HepG2 (cell line): ENCODE data around the gene ZNF169. TPM values are rescaled to one million over a fixed set of nuclear protein-coding genes. Genes with fewer than 3 reads are reported as not detected.
"Not testable (repeated sequence)": the region's sequence is repeated elsewhere in the genome, so short reads cannot be mapped to it uniquely, and the experiment has no call there.

Experiments used
- ATAC-seq: fragments of 200-7000 bp; cut with Tn5 transposase; 3 replicates; pipeline ENCODE4 v1.9.1; 2020; ENCODE audit warnings: mild to moderate bottlenecking, moderate library complexity
- BruUV-seq: library from RNA; stranded (reverse); fragments of 400-500 nt; replicated peaks from 2 replicates; lab custom pipeline; 2021; lab: Mats Ljungman, UMichigan
- CTCF ChIA-PET: fragments of 300-600 bp; formaldehyde crosslinking; extraction: SDS; loops from one replicate; lab custom pipeline; 2021; ENCODE audit warnings: low total read pairs, inconsistent platforms, low intra/inter-chr PET ratio; lab: Yijun Ruan, JAX
- POLR2A ChIA-PET: fragments of 350-600 bp; sonication (Branson Sonifier 250); formaldehyde crosslinking; loops from one replicate; lab custom pipeline; 2020; ENCODE audit warnings: antibody characterized with exemption, inconsistent platforms; lab: Yijun Ruan, JAX
- DNase-seq: peaks from one replicate; pipeline ENCODE4 v3.0.0-alpha.2; 2015; ENCODE audit warnings: low spot score
- FAIRE-seq: peaks from 3 replicates; lab custom pipeline; 2011; peaks lifted over from hg19 to GRCh38; lab: Jason Lieb, UNC
- H2AFZ ChIP-seq: one replicate; pipeline ENCODE4 v1.6.1; 2011; ENCODE audit warnings: low read length, inconsistent platforms
- H3K27ac ChIP-seq: fragments of 300-600 bp; 3 replicates; pipeline ENCODE4 v1.8.0; 2011; ENCODE audit warnings: mixed run types, mild to moderate bottlenecking, mixed read lengths, low read length, inconsistent platforms; ENCODE audit not compliant: insufficient read depth; ENCODE audit errors: extremely low read length
- H3K27me3 ChIP-seq, 2 experiments: fragments of 200-600 bp in 1 of 2; 2 replicates in 1 of 2; 3 replicates in 1 of 2; pipeline versions ENCODE4 v1.6.0 to v1.8.0; 2011; ENCODE audit warnings: low read length in 2 of 2, mild to moderate bottlenecking in 2 of 2, moderate library complexity in 2 of 2, inconsistent platforms in 1 of 2; ENCODE audit not compliant: insufficient read depth in 2 of 2, control insufficient read depth in 1 of 2
- H3K36me3 ChIP-seq, 2 experiments: fragments of 200-600 bp in 1 of 2; replicated peaks in 1 of 2; 2 replicates in 1 of 2; 3 replicates in 1 of 2; pipeline versions ENCODE4 v1.5.1 to v1.8.0; 2011; ENCODE audit warnings: low read length in 2 of 2, inconsistent platforms in 1 of 2; ENCODE audit not compliant: insufficient read depth in 2 of 2, control insufficient read depth in 1 of 2
- H3K4me1 ChIP-seq: 2 replicates; pipeline ENCODE4 v1.5.1; 2012; ENCODE audit warnings: low read length, inconsistent platforms; ENCODE audit not compliant: insufficient read depth
- H3K4me2 ChIP-seq: 2 replicates; pipeline ENCODE4 v1.6.0; 2011; ENCODE audit warnings: low read depth, low read length, inconsistent platforms
- H3K4me3 ChIP-seq, 3 experiments: fragments of 200-600 bp in 1 of 3; sonication (generic), shearing (Covaris generic) in 1 of 3; replicated peaks in 1 of 3; 2 replicates each; pipeline ENCODE4 v1.5.1; 2011 to 2016; ENCODE audit warnings: low read length in 3 of 3, inconsistent platforms in 2 of 3, low read depth in 2 of 3, mild to moderate bottlenecking in 2 of 3, control low read depth in 1 of 3, mixed read lengths in 1 of 3; ENCODE audit not compliant: insufficient read depth in 1 of 3
- H3K79me2 ChIP-seq: one replicate; pipeline ENCODE4 v1.6.1; 2011; ENCODE audit warnings: low read length, inconsistent platforms; ENCODE audit not compliant: insufficient read depth
- H3K9ac ChIP-seq: 2 replicates; pipeline ENCODE4 v1.6.0; 2011; ENCODE audit warnings: mild to moderate bottlenecking, low read depth, low read length, inconsistent platforms; ENCODE audit not compliant: insufficient read depth
- H3K9me3 ChIP-seq: 2 replicates; pipeline ENCODE4 v1.5.1; 2012; ENCODE audit warnings: mild to moderate bottlenecking, low read length
- H4K20me1 ChIP-seq: 2 replicates; pipeline ENCODE4 v1.6.0; 2011; ENCODE audit warnings: inconsistent platforms, mild to moderate bottlenecking, low read length, moderate library complexity; ENCODE audit not compliant: insufficient read depth
- ELF3 ChIP-seq: IDR thresholded peaks from 2 replicates; pipeline ENCODE4 v1.6.1; 2016; ENCODE audit warnings: missing genetic modification reagents, missing compliant biosample characterization
- NFE2L1 ChIP-seq: sonication (generic); formaldehyde crosslinking; IDR thresholded peaks from 2 replicates; pipeline ENCODE4 v1.4.0; 2020; ENCODE audit warnings: missing genetic modification reagents, mild to moderate bottlenecking, borderline replicate concordance
- TFDP1 ChIP-seq: IDR thresholded peaks from 2 replicates; pipeline ENCODE4 v1.6.1; 2016; ENCODE audit warnings: missing compliant biosample characterization, missing genetic modification reagents, borderline replicate concordance
- WGBS: methylation state at CpG from one replicate; pipeline ENCODE4 v1.1.6; 2017; ENCODE audit warnings: low lambda C conversion rate; 5-methylcytosine and 5-hydroxymethylcytosine counted together
- in situ Hi-C: cut with HindIII; loops from 2 replicates; pipeline ENCODE4 v1.10.0; 2017; ENCODE audit warnings: low pct_unique_long_range_greater_than_20kb; ENCODE audit not compliant: extremely low pct_ligation_motif_present
- intact Hi-C: fragments of 100-400 bp; cut with micrococcal nuclease; formaldehyde crosslinking; loops from one replicate; pipeline ENCODE4 v1.10.0; 2022; ENCODE audit not compliant: unreplicated experiment
- polyA plus RNA-seq, 8 experiments: library from polyadenylated mRNA; depleted of rRNA in 3 of 8; stranded (reverse) in 7 of 8; unstranded in 1 of 8; fragments of >200 nt; fragmentation: Illumina TruSeq in 4 of 8; extraction: Trizol in 4 of 8; gene quantifications; 2 replicates each; pipeline versions ENCODE4 v1.2.1 to v1.2.3, GENCODE V29; 2011 to 2016; ENCODE audit warnings: low read depth in 4 of 8, missing spikeins in 1 of 8, mixed read lengths in 1 of 8; ENCODE audit not compliant: insufficient read depth in 1 of 8
- total RNA-seq, 5 experiments: library from RNA; depleted of rRNA; stranded (reverse); fragments of >200 nt; fragmentation: Illumina TruSeq; extraction: Trizol; gene quantifications; 2 replicates each; pipeline ENCODE4 v1.2.3, GENCODE V29; 2016; ENCODE audit warnings: low read depth in 1 of 5
- TF ChIP-seq, protein P1 (sequence below): sonication (generic); formaldehyde crosslinking; IDR thresholded peaks from 2 replicates; pipeline ENCODE4 v1.4.0; 2020; ENCODE audit warnings: missing genetic modification reagents

Gene ZNF169
- total and polyA plus RNA-seq, 2 of the 13 experiments (the other 11 are each of a cell fraction or from before 2014, with no cell fraction given): 2.1 to 6.3 TPM

- no peaks in the 10 kb centered on the region for H3K36me3 ChIP-seq
- no peak for ATAC-seq
- no peak for DNase-seq
- H3K79me2 ChIP-seq: no peaks in the 10 kb centered on the region
- H3K4me2 ChIP-seq: no peak overlapping the region
- intact Hi-C loops (no loop called here), in situ Hi-C loops (no loop called here)
- BruUV-seq: no TSS peak
- no peak overlapping the region for H2AFZ ChIP-seq
- no peaks in the 10 kb centered on the region for H3K27me3 ChIP-seq
- no peaks in the 10 kb centered on the region for H4K20me1 ChIP-seq
- FAIRE-seq: no peak
- no peaks in the 10 kb centered on the region; the same call in 1 of the 2 replicates for H3K4me1 ChIP-seq
- WGBS: 94% methylated on average over 4 of the region's 4 CpGs
- H3K9me3 ChIP-seq: no peaks in the 10 kb centered on the region
- no peak overlapping the region for H3K4me3 ChIP-seq
- no peak overlapping the region for H3K9ac ChIP-seq
- POLR2A ChIA-PET: no interaction called here
- TF ChIP-seq NFE2L1: no peak
- TF ChIP-seq TFDP1: no peak
- TF ChIP-seq ELF3 (CRISPR knock-in tag): no peak
- no peak overlapping the region for H3K27ac ChIP-seq
- CTCF ChIA-PET: no interaction called here
Measured at GRCh38 chr9:94302426-94302825, 43.3 kb downstream of the ZNF169 start.

- TF ChIP-seq, protein P1, sequence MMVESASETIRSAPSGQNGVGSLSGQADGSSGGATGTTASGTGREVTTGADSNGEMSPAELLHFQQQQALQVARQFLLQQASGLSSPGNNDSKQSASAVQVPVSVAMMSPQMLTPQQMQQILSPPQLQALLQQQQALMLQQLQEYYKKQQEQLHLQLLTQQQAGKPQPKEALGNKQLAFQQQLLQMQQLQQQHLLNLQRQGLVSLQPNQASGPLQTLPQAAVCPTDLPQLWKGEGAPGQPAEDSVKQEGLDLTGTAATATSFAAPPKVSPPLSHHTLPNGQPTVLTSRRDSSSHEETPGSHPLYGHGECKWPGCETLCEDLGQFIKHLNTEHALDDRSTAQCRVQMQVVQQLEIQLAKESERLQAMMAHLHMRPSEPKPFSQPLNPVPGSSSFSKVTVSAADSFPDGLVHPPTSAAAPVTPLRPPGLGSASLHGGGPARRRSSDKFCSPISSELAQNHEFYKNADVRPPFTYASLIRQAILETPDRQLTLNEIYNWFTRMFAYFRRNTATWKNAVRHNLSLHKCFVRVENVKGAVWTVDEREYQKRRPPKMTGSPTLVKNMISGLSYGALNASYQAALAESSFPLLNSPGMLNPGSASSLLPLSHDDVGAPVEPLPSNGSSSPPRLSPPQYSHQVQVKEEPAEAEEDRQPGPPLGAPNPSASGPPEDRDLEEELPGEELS (CRISPR knock-in tag): no peak
- Histone ChIP-seq H3K4me1 (no peaks in the 10 kb centered on the region; the same call in 1 of the 2 replicates), H3K4me2 (no peak overlapping the region), H3K9ac (no peak overlapping the region), H3K79me2 (no peaks in the 10 kb centered on the region), H3K27ac (no peak overlapping the region), H4K20me1 (no peaks in the 10 kb centered on the region), H3K4me3 (no peak overlapping the region), H2AFZ (no peak overlapping the region), H3K36me3 (no peaks in the 10 kb centered on the region), H3K27me3 (no peaks in the 10 kb centered on the region), H3K9me3 (no peaks in the 10 kb centered on the region)
- DNase-seq (no peak), ATAC-seq (no peak), FAIRE-seq (no peak)
- intact Hi-C loops (no loop called here), in situ Hi-C loops (no loop called here)
- CTCF ChIA-PET: no interaction called here
- no TSS peak for BruUV-seq
- POLR2A ChIA-PET: no interaction called here
Measured at GRCh38 chr9:94303321-94303720, 44.2 kb downstream of the ZNF169 start.

DNA sequence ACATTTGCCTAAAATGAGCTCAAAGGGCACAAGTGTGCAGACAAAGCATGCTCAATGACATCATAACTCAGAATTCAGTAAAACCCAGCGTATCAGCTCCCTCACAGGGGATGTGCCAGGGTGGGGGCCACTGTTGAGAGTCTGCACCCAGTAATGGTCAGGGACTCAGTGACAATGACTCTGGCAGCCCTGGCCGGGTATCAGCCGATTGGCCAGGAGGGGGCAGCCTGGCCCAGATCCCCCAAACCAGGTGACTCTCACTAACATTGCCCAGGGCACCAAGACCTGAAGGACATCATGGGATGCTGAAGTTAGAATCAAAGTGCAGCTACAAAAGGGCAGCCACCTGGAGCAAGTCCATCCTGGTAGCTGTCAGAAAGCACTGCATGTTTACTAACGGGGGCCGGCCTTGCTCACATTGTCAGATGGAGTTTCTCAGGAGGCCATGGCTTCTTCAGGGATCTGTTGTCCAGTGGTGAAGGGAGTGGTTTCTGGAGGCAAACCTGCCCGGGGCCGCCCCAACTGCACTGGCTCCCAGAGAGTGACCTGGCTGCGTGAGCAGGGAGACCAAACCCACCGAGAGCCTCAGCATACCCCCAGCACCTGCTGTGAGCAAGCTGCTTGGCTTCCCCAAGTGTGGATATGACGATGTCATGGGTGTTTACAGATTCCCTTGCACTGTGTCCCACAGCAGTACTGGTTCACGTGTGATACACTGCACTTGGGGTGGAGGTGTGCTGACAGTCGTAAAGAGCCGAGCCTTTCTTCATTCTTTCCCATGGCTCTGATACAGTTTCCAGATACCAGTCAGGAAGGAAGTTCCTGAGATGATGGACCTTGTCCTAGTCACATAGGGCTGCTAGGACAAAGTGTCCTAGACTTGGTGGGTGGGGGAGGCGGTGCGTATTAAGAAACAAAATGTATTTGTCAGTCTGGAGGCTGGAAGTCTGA lies 56.2 kb downstream of the ZNF169 start:
- H3K27me3 ChIP-seq, H3K4me2 ChIP-seq, H2AFZ ChIP-seq, H3K9me3 ChIP-seq, FAIRE-seq, CTCF ChIA-PET, intact Hi-C loops, H3K27ac ChIP-seq, POLR2A ChIA-PET, H3K79me2 ChIP-seq, H3K9ac ChIP-seq, H3K4me3 ChIP-seq, DNase-seq, in situ Hi-C loops, H3K4me1 ChIP-seq, BruUV-seq, H4K20me1 ChIP-seq, H3K36me3 ChIP-seq: not testable (repeated sequence)
- ATAC-seq: peak; percentile 88
- WGBS: no CpG with 5 or more reads among the region's 15 CpGs
